ENCODE results near the gene SPATA7.

SPATA7 gene

DNA sequence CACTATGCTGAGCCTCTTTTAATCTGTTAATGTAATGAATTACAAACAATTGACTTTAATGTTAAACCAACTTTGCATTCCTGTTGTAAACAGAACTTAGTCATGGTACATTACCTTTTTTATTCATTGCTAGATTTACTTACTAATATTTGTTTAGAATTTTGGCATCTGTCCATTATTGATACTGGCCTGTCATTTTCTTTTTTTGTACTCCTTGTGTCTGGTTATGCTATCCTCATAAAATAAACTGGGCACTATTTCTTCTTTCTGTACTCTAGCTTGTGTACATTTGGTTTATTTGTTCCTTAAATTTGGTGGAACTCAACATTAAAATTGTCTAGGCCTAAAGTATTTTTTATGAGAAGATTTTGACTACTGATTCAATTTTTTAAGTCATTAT lies 32.1 kb downstream of the SPATA7 start:
- in situ Hi-C loops (cut with MboI; ENCODE audit: low sequenced_read_pairs), result no loop called here

DNA sequence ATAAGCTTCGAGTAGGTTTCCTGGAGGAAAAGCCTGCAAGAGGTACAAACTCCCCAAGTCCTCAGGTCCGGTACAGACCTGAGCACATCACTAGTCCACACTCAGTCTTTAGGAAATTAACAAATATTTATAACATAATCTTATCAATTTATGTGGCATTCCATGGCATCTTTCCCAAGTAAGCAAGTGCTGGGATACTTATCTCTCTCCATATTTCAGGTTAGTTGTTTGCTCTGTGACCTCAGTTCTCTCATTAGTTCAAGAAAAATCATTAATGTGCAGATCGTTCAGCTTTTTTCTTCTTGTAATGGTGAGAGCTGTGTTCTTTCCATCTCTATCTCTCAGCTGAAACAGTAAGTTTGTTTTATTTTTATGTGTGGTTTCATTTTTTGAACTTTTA lies 34.7 kb downstream of the SPATA7 start:
- in situ Hi-C loops (cut with MboI; ENCODE audit: low sequenced_read_pairs), result no loop called here

DNA sequence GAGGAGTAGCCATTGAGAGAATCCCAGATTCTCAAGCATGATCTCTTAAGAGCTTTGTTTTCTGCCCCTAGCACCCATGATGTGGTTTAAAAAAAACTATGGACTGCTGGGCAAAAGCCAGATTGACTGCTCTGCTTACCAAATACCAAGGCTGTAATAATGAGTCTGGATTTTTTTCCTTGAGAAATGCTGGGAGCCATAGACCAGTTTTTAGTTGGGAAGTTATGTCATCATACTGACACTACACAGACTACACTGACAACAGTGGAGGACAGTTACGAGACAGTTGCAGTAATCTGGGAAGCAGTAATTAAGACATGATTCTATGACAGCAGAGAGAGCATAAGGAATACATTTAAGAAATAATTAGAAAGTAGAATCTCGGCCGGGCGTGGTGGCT lies 35.8 kb downstream of the SPATA7 start:
- in situ Hi-C loops (cut with MboI; ENCODE audit: low sequenced_read_pairs), result no loop called here

DNA sequence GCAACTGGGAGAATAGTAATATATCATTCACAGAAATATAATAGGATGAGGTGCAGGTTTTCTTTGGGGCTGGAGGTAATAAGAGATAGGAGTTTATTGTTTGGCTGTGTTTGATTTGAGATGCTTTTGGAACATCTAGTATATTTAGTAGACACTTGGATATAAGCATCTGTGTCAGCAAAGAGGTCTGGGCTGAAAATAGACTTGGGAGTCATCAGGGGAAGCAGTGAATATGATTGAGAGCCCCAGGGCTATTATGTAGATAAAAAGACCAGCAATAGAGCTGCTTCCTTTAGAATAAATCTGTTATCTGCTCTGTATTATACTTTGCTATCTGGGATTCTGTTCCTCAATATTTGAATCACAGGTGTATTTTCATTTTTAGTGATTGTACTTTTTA lies 36.6 kb downstream of the SPATA7 start:
- in situ Hi-C loops (cut with MboI; ENCODE audit: low sequenced_read_pairs), result no loop called here

DNA sequence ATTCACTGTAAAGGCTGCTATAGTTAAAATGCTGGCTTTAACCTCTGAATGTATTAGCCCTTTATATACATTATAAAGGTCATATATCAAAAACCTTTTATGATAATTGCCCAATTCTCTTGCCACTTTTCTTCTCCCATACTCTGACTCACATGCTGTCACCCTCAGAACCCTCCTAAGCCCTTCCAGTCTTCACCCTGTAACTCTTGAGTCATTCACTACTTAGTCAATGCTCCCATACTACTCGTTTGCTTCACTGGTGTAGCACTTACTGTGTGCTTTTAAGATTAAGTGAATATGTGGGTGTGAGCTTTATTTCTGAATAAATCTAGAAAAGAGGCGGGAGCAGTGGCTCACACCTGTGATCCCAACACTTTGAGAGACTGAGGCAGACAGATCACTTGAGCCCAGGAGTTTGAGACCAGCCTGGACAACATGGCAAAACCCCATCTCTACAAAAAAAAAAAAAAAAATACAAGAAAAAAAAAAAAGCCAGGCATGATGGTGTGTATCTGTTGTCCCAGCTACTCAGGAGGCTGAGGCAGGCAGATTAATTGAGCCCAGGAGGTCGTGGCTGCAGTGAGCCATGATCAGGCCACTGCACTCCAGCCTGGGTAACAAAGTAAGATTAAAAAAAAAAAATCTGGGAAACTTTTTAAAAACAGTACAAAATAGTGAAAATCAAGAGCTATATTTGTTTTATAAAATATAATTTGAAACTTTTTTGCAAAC lies 37.6 kb downstream of the SPATA7 start:
- in situ Hi-C loops (cut with MboI; ENCODE audit: low sequenced_read_pairs), result no loop called here

DNA sequence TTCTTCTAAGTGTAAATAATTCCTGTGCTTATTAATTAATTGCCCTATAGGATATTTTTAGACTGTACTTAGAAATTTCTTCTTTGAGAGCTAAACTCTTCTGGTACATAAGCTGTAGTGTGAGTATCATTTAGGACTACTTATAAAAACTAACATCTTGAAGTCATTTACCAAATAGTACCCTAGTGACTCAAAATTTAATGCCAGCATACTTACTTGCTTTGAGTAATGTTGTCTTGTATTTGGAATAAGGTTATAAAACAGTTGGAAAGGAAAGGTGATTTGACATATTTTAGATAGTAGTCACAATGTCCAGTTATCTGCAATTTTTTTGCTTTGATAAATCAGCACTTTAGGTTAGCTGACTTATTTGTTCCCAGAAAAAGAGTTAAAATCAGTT lies 39.1 kb downstream of the SPATA7 start:
- in situ Hi-C loops (cut with MboI; ENCODE audit: low sequenced_read_pairs), result no loop called here

DNA sequence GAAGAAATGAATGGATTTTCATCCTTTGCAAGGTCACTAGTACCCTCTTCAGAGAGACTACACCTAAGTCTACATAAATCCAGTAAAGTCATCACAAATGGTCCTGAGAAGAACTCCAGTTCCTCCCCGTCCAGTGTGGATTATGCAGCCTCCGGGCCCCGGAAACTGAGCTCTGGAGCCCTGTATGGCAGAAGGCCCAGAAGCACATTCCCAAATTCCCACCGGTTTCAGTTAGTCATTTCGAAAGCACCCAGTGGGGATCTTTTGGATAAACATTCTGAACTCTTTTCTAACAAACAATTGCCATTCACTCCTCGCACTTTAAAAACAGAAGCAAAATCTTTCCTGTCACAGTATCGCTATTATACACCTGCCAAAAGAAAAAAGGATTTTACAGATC lies 40.8 kb downstream of the SPATA7 start:
- in situ Hi-C loops (cut with MboI; ENCODE audit: low sequenced_read_pairs), result no loop called here

DNA sequence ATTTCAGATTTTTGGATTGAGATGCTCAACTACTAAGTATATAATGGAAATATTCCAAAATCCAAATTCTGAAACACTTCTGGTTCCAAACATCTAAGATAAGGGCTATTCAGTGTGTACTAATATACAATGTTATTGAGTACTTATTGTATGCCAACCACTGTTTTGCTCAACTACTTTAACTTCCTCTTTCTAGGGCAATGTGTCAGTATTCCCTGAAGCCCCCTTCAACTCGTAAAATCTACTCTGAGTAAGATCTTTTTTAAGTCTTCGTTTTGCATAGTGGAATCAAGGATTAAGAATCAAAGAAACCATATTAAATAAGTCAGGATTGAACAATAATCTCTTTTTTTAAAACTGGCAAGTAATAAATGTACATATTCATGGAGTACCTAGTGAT lies 45.5 kb downstream of the SPATA7 start:
- in situ Hi-C loops (cut with MboI; ENCODE audit: low sequenced_read_pairs), result no loop called here

DNA sequence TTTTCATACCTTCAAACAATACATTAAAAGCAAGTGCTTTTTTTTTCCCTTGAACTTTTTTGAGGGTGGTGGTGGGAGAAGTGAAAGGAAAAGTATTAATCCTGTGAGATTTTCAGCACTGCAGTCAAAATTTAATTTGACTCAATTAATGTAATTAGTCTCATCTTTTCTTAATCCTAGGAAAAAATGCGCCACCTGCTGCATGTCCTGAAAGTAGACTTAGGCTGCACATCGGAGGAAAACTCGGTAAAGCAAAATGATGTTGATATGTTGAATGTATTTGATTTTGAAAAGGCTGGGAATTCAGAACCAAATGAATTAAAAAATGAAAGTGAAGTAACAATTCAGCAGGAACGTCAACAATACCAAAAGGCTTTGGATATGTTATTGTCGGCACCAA lies 52.2 kb downstream of the SPATA7 start:
- in situ Hi-C loops (cut with MboI; ENCODE audit: low sequenced_read_pairs), result no loop called here

DNA sequence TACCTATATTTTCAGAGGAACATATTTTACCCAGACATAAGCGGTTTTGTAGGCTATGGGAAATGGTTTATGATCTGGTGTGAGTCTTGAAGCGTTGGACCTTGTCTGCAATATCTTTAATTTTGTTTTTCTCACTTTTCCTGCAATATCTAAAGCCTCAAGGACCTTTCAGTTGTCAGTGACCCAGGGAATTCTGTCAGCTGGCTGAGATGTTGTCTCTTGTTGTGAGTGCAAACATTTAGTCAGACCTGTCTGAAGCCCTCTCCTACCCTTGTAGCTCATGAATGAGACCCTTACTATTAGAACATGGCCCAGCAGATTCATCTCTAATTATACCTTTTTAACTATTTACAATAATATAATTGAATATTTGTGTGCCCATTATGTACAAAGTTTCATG lies 53.6 kb downstream of the SPATA7 start:
- in situ Hi-C loops (cut with MboI; ENCODE audit: low sequenced_read_pairs), result no loop called here

DNA sequence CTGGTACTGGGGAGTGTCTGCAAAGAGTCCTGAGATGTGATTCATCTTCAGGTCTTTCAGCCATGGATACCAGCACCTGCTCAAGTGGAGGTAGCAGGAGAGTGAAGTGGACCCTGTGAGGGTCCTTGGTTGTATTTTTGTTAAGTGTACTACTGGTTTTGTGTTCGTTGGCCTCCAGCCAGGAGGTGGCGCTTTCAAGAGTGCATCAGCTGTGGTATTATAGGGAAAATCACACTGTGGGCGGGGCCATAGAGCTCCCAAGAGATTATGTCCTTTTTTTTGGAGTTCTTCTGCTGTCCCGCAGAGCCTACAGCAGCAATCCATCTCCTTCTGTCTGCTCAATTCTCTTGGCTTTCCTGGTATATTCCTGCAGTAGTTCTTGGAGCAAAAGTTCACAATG lies 66.8 kb downstream of the SPATA7 start:
- in situ Hi-C loops (cut with MboI; ENCODE audit: low sequenced_read_pairs), result no loop called here

DNA sequence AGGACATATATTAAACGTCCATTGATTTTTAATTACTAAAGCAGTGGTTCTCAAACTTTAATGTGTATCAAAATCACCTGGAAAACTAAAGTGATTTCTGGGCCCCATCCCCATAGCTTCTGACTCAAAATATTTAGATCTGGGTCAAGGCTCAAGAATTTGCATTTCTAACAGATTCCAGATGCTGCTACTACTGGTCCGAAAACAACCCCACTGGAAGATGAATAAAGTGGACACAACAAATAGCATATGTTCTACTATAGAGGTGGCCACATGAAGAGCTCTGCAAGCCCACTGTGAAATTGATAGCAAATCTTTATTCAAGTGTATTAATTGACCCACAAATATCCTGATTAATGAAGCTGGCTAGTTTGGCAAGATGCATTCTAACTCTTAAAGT lies 69.4 kb downstream of the SPATA7 start:
- in situ Hi-C loops (cut with MboI; ENCODE audit: low sequenced_read_pairs), result no loop called here

DNA sequence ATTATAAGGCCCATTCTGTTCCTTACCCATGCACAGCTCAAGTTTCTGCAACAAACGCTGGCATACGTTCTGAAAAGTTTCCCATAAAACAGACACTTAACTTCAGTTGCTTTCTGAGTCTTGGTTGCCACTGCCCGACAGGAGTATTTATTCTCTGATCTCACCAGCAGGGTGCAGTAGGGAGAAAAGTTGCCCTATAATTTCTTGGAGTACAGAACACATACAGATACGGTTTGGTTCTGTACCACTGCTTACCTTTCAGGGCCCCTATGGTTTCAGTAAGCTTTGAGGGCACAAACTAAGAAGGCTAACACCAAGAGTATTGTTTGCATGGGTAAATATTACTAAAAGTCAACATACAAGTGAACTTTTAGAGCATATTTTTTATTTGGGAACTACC lies 77.9 kb downstream of the SPATA7 start:
- in situ Hi-C loops (cut with MboI; ENCODE audit: low sequenced_read_pairs), result no loop called here

DNA sequence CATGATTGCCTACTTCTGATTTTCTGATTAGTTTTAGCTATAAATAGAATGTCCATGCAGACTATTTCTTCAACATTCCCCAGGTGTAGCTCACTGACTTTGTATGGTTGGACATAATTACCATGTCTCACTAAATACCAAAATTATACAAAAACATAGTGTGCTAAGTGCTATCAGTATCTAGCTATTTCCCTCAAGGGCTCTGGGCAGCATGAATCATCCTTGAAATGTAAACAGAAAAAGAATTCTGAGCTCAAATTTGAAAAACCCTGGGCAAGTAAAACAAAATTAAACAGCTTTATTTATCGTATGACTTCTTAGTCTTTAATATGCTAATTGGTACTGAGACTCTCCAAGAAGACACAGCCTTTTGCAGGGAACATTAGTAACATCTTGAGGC lies 82.9 kb downstream of the SPATA7 start:
- in situ Hi-C loops (cut with MboI; ENCODE audit: low sequenced_read_pairs), result no loop called here

DNA sequence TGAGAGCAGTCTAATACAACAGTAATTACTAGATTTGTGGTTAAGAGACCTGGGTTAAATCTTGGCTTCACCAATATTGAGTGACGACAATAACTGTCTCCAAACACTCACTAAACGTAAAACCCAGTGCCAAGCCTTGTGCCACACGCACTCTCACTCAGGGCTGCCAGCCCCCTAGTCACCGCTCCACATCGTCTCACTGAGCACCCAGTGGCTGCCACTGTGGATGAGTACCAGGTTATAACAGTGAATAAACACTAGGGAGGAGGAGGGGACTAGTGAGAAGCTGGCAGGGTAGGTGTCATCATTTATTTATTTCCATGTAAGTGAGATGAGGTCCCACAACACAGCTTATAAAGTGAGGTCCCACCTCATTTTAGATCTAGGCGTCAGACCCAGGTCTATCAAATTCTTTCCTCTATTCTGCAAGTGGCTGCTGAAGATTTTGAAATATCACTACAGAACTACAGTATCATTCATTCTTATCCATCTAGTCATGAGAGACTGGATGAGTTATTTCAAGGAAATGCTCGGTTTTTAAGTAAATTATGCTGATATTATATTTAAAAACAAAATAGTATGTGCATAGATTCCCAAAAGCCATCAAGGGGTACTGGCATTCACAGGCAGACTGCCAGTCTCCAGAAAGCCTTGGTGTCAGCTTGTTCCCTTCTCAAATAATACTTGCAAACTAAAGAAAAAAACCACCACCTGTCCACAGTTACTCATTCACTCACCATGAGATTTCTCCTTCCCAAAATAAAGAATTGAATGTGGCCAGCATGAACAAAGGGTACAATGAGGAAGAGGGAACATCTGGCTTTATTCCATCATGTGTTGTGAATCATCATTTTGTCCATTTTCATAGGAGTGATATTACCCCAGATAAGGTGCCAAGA lies 85.3 kb downstream of the SPATA7 start:
- in situ Hi-C loops (cut with MboI; ENCODE audit: low sequenced_read_pairs), result no loop called here

DNA sequence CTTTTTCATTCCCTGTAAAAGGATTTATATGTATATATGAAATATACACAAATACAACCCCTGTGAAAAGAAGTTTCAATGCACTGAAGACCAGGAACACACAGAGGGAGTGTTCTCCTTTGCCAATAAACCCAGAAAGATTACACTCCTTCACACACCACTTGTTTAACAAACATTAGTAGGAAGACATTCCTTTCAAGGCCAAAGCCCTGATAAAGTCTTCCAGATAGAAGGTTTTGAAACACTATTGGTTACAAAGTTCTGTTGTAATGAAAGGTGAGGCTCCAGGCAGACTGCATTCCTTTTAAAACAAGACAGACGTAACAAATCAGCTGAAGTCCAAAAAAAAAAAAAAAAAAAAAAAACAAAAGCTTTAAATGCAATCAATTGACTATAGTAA lies 88.3 kb downstream of the SPATA7 start:
- in situ Hi-C loops (cut with MboI; ENCODE audit: low sequenced_read_pairs), result no loop called here

DNA sequence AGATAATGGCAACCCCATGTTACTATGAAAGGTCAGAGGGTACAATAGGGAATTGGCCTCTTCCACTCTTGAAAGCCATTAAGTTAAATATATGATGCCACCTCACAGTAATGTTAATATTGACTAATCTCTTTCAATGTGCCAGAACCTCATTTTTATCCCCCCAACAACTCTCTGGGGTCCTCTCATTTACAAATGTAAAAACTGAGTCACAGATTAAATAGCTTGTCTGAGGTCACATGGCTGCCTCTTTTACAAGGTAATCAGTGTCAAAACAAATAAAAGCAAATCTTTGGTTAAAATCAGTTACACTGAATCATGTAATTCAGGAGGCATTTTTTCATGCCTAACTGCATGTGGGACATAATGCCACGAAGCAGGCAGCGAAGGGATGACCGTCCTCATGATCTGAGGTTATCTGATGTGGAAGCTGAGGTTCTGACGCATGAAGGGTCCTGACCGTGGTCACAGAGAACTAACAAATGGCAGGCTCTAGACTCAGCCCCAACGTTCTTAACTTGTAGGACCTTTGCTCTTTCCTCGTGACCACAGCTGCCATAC lies 90.8 kb downstream of the SPATA7 start:
- in situ Hi-C loops (cut with MboI; ENCODE audit: low sequenced_read_pairs), result no loop called here

DNA sequence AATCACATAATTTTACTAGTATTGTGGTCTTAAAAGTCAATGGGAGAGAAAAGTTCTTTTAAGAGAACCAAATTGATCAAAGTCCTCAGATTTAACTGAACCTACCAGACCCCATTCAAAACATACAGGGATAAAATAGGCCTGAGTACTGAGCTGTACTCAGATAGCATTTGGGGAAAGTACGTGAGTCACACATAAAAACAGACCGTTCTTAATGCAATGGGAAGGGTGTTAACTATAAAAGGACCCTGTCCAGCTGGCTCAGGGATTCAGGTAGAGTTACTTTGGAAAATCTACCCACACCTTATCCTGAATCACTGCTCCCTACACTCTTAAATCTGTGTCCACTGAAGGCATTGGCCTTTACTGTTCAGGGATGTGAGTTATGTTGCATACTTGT lies 91.4 kb downstream of the SPATA7 start:
- in situ Hi-C loops (cut with MboI; ENCODE audit: low sequenced_read_pairs), result no loop called here

DNA sequence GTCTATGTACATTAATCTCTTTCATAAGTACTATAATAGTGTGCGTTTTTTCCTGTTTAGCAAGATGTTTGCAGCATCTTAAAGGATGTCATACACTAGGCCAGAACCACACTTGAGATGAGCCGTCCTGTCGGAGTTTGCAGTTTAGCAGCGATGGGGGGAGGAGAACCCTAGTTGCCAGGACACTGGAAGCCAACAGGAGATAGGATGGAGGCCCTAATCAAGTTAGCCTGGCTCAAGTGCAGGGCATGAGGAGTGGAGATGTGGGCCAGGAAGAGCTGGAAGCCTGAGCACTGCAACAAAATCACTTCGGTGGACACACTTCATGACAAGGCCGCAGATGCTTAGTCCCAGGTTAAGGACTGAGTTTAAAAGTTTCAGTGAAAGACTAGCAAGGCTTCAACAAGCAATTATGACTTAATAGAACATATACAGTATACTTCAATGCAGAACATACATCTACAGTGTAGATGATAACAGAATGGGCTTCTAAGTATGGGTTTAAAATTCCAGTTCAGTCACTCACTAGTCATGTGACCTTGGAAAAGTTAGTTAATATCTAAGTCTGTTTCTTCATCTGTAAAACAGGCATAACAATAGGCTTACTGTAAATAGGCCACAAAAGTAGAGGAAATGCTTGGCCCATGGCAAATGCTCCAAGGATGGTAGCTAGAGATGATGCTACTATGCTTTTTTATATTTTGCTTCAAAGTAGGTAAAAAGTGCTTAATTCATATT lies 92.2 kb downstream of the SPATA7 start:
- in situ Hi-C loops (cut with MboI; ENCODE audit: low sequenced_read_pairs), result no loop called here

DNA sequence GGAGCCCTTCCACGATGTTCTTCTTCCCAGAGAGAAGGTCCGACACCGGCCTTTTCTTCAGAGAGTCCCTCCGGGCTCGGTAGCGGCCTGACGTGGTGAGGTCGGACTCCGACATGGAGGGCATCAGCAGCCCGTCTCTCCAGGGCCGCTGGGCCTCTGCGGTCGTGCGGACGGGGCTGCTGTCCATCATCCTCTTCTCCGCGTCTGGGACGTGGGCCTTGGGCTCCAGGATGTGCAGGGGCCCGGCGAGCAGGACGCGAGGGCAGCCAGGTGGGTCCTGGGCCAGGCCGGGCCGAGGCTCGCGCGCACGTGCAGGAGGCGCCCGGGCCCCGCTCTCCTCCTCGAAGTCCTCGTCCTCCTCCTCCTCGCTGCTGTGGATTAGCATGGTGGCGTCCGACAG lies 93.5 kb downstream of the SPATA7 start:
- in situ Hi-C loops (cut with MboI; ENCODE audit: low sequenced_read_pairs), result no loop called here

DNA sequence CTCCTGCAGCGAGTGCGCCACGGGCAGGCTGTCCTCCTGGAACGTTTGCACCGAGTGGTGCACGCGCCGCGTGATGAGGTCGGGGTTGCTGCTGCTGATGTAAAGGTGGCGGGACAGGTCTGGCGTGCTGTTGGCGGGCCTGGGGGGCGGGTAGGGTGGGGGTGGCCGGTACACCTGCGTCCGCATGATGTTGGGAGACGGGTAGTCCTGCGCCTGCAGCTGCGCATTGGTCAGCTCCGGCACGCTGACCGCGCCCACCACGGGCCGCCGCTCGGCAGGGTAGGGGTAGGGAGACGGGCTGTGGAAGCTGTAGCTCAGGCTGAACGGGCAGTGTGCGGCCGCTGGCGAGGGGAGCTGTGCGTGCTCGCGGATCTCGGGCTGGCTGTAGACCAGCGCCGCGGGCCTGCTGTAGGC lies 94.1 kb downstream of the SPATA7 start:
- in situ Hi-C loops (cut with MboI; ENCODE audit: low sequenced_read_pairs), result no loop called here
